HL-60 (cell line): Measurements from ENCODE around the gene LENEP.

Source experiments
- POLR2AphosphoS5 ChIP-seq: IDR thresholded peaks from 2 replicates; pipeline ENCODE4 v1.6.1; 2012; ENCODE audit warnings: low read depth
- SPI1 ChIP-seq: IDR thresholded peaks from 2 replicates; pipeline ENCODE4 v1.6.1; 2012; ENCODE audit warnings: low read depth, mild to moderate bottlenecking, borderline replicate concordance
- TF ChIP-seq, protein P1 (sequence below): IDR thresholded peaks from one replicate; pipeline ENCODE4 v1.5.1; 2011; ENCODE audit warnings: low read length, control low read depth, inconsistent platforms; ENCODE audit not compliant: insufficient read depth
- TF ChIP-seq, protein P2 (sequence below): IDR thresholded peaks from 2 replicates; pipeline ENCODE4 v1.6.1; 2012; ENCODE audit warnings: low read depth; ENCODE audit not compliant: insufficient replicate concordance

DNA sequence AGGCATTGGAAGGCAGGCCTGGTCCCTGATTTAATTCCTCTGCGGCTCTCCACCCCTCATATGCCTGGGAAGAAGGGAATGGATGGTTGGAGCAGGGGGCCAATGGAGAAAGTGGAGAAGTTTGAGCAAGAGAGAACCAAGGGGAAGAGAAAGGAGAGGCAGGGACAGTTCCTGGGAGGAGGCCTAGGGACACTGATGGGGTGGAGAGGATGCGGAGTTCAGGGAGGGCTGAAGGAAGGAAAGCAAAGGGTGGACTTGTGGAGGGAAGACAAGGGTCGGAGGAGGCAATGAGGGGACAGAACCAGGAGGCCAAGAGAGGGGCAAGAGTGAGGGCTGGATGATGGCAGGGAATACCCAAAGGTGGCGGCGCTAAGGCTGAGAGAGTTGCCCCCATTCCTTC is 16.4 kb downstream of the LENEP start:
- TF ChIP-seq, protein P1, sequence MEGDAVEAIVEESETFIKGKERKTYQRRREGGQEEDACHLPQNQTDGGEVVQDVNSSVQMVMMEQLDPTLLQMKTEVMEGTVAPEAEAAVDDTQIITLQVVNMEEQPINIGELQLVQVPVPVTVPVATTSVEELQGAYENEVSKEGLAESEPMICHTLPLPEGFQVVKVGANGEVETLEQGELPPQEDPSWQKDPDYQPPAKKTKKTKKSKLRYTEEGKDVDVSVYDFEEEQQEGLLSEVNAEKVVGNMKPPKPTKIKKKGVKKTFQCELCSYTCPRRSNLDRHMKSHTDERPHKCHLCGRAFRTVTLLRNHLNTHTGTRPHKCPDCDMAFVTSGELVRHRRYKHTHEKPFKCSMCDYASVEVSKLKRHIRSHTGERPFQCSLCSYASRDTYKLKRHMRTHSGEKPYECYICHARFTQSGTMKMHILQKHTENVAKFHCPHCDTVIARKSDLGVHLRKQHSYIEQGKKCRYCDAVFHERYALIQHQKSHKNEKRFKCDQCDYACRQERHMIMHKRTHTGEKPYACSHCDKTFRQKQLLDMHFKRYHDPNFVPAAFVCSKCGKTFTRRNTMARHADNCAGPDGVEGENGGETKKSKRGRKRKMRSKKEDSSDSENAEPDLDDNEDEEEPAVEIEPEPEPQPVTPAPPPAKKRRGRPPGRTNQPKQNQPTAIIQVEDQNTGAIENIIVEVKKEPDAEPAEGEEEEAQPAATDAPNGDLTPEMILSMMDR = no peak
- no peak; the same call in 1 of the 2 replicates for TF ChIP-seq POLR2AphosphoS5
- TF ChIP-seq, protein P2, sequence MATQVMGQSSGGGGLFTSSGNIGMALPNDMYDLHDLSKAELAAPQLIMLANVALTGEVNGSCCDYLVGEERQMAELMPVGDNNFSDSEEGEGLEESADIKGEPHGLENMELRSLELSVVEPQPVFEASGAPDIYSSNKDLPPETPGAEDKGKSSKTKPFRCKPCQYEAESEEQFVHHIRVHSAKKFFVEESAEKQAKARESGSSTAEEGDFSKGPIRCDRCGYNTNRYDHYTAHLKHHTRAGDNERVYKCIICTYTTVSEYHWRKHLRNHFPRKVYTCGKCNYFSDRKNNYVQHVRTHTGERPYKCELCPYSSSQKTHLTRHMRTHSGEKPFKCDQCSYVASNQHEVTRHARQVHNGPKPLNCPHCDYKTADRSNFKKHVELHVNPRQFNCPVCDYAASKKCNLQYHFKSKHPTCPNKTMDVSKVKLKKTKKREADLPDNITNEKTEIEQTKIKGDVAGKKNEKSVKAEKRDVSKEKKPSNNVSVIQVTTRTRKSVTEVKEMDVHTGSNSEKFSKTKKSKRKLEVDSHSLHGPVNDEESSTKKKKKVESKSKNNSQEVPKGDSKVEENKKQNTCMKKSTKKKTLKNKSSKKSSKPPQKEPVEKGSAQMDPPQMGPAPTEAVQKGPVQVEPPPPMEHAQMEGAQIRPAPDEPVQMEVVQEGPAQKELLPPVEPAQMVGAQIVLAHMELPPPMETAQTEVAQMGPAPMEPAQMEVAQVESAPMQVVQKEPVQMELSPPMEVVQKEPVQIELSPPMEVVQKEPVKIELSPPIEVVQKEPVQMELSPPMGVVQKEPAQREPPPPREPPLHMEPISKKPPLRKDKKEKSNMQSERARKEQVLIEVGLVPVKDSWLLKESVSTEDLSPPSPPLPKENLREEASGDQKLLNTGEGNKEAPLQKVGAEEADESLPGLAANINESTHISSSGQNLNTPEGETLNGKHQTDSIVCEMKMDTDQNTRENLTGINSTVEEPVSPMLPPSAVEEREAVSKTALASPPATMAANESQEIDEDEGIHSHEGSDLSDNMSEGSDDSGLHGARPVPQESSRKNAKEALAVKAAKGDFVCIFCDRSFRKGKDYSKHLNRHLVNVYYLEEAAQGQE = no peak
- TF ChIP-seq SPI1 = no peak
